CD4-positive, CD25-positive, alpha-beta regulatory T cell (primary cell): Measurements from ENCODE around the gene FYN. TPM values are rescaled to one million over a fixed set of nuclear protein-coding genes. Genes with fewer than 3 reads are reported as not detected.
"Not testable (repeated sequence)": the region's sequence is repeated elsewhere in the genome, so short reads cannot be mapped to it uniquely, and the experiment has no call there.

Experiments used
- ATAC-seq, 2 donors: fragments of 150-1000 bp; cut with Tn5 transposase; one replicate each; pipeline ENCODE4 v1.10.0; 2021; ENCODE audit warnings: low read depth in 2 of 2, moderate number of reproducible peaks in 2 of 2, moderate library complexity in 1 of 2
- DNase-seq, 3 donors: peaks; one replicate each; pipeline versions ENCODE4 v3.0.0 to v3.0.0-alpha.2; 2012 to 2022; ENCODE audit warnings: mixed read lengths in 1 of 3
- H3K27ac ChIP-seq: one replicate; pipeline ENCODE4 v1.7.0; 2013; ENCODE audit warnings: mild to moderate bottlenecking, low read length; ENCODE audit not compliant: insufficient read depth, poor library complexity, severe bottlenecking
- H3K27me3 ChIP-seq: one replicate; pipeline ENCODE4 v1.7.0; 2013; ENCODE audit warnings: low read length; ENCODE audit not compliant: control insufficient read depth, insufficient read depth
- H3K36me3 ChIP-seq: one replicate; pipeline ENCODE4 v1.7.0; 2013; ENCODE audit warnings: mild to moderate bottlenecking, low read length, moderate library complexity; ENCODE audit not compliant: control insufficient read depth, insufficient read depth
- H3K4me1 ChIP-seq: 2 replicates; pipeline ENCODE4 v1.7.0; 2013; ENCODE audit warnings: mild to moderate bottlenecking, low read length; ENCODE audit not compliant: insufficient read depth, control insufficient read depth, poor library complexity, severe bottlenecking
- H3K4me3 ChIP-seq: one replicate; pipeline ENCODE4 v1.7.0; 2013; ENCODE audit warnings: low read depth, mild to moderate bottlenecking, low read length, moderate library complexity
- H3K9me3 ChIP-seq, 2 experiments: 1 replicate in 1 of 2; 2 replicates in 1 of 2; pipeline ENCODE4 v1.7.0; 2013; ENCODE audit warnings: low read length in 2 of 2, mild to moderate bottlenecking in 1 of 2, moderate library complexity in 1 of 2; ENCODE audit not compliant: control insufficient read depth in 2 of 2
- H3K27ac Mint-ChIP-seq, 3 donors: one replicate each; pipeline ENCODE4 v1.8.0; 2020 to 2022; ENCODE audit warnings: mild to moderate bottlenecking in 3 of 3, mixed read lengths in 3 of 3, moderate library complexity in 2 of 3
- H3K27me3 Mint-ChIP-seq: one replicate; pipeline ENCODE4 v1.8.0; 2022; ENCODE audit warnings: mild to moderate bottlenecking, mixed read lengths
- H3K36me3 Mint-ChIP-seq: one replicate; pipeline ENCODE4 v1.8.0; 2020; ENCODE audit warnings: mixed read lengths
- H3K4me1 Mint-ChIP-seq, 4 donors: one replicate each; pipeline ENCODE4 v1.8.0; 2020 to 2022; ENCODE audit warnings: mixed read lengths in 4 of 4, mild to moderate bottlenecking in 1 of 4
- H3K4me3 Mint-ChIP-seq, 4 donors: one replicate each; pipeline ENCODE4 v1.8.0; 2020 to 2022; ENCODE audit warnings: mild to moderate bottlenecking in 4 of 4, mixed read lengths in 4 of 4, moderate library complexity in 3 of 4
- H3K9me3 Mint-ChIP-seq, 7 donors: one replicate each; pipeline ENCODE4 v1.8.0; 2020 to 2022; ENCODE audit warnings: mixed read lengths in 7 of 7, mild to moderate bottlenecking in 3 of 7, moderate library complexity in 2 of 7
- polyA plus RNA-seq, 4 donors: library from polyadenylated mRNA; unstranded; fragments of 300-500 nt; fragmentation: Illumina TruSeq; gene quantifications; one replicate each; pipeline ENCODE4 v1.2.3, GENCODE V29; 2021
- total RNA-seq: library from RNA; stranded (reverse); gene quantifications from one replicate; pipeline ENCODE4 v1.2.3, GENCODE V29; 2022

FYN gene
- total and polyA plus RNA-seq, 5 donors from 2014 or later, result 267 to 592 (median 295) TPM

- Mint-ChIP-seq H3K9me3 (no peaks in the 10 kb centered on the region), H3K4me1 (peaks cover 55 to 65% (median 59%) of the 10 kb centered on the region in 4 donors), H3K4me3 (peak overlapping the region in 1 of 4 donors; percentile 60), H3K27ac (peak overlapping the region; percentile 68 to 78 (median 78)), H3K36me3 (peaks cover 9% of the 10 kb centered on the region), H3K27me3 (no peaks in the 10 kb centered on the region)
- H3K4me1 ChIP-seq, result peaks cover 65% of the 10 kb centered on the region
- H3K27me3 ChIP-seq, result no peaks in the 10 kb centered on the region
- peaks cover 8% of the 10 kb centered on the region for H3K36me3 ChIP-seq
- no peaks in the 10 kb centered on the region for H3K9me3 ChIP-seq
- no peak for ATAC-seq
- no peak overlapping the region for H3K27ac ChIP-seq
- no peak overlapping the region for H3K4me3 ChIP-seq
- DNase-seq, result no peak
Measured at GRCh38 chr6:111791415-111791814, 81.8 kb downstream of the FYN start.

GRCh38 chr6:111789598-111789997, 83.7 kb downstream of the FYN start:
- DNase-seq, result no peak
- H3K9me3 ChIP-seq, result no peaks in the 10 kb centered on the region
- peaks cover 39 to 60% (median 49%) of the 10 kb centered on the region in 4 donors for H3K4me1 Mint-ChIP-seq
- no peak overlapping the region for H3K4me3 Mint-ChIP-seq
- peak overlapping the region; percentile 18 for H3K4me3 ChIP-seq
- no peaks in the 10 kb centered on the region for H3K9me3 Mint-ChIP-seq
- H3K27me3 Mint-ChIP-seq, result no peaks in the 10 kb centered on the region
- H3K27me3 ChIP-seq, result no peaks in the 10 kb centered on the region
- H3K27ac ChIP-seq, result no peak overlapping the region
- H3K4me1 ChIP-seq, result peaks cover 55% of the 10 kb centered on the region
- no peak for ATAC-seq
- peaks cover 8% of the 10 kb centered on the region for H3K36me3 ChIP-seq
- H3K27ac Mint-ChIP-seq, result no peak overlapping the region
- H3K36me3 Mint-ChIP-seq, result peaks cover 16% of the 10 kb centered on the region

- H3K27me3 Mint-ChIP-seq, result no peaks in the 10 kb centered on the region
- H3K4me3 ChIP-seq, result no peak overlapping the region
- H3K9me3 ChIP-seq, result no peaks in the 10 kb centered on the region
- no peak for ATAC-seq
- peaks cover 50% of the 10 kb centered on the region for H3K4me1 ChIP-seq
- no peak overlapping the region for H3K27ac ChIP-seq
- H3K4me1 Mint-ChIP-seq, result peaks cover 32 to 60% (median 47%) of the 10 kb centered on the region in 4 donors
- DNase-seq, result no peak
- H3K27ac Mint-ChIP-seq, result no peak overlapping the region
- peaks cover 8% of the 10 kb centered on the region for H3K36me3 ChIP-seq
- H3K27me3 ChIP-seq, result no peaks in the 10 kb centered on the region
- peaks cover 24% of the 10 kb centered on the region for H3K36me3 Mint-ChIP-seq
- no peak overlapping the region for H3K4me3 Mint-ChIP-seq
- H3K9me3 Mint-ChIP-seq, result no peaks in the 10 kb centered on the region
Measured at GRCh38 chr6:111788379-111789276, 84.6 kb downstream of the FYN start.

- H3K9me3 ChIP-seq, H3K4me3 ChIP-seq, DNase-seq, H3K27me3 Mint-ChIP-seq, H3K9me3 Mint-ChIP-seq, H3K4me3 Mint-ChIP-seq, ATAC-seq, H3K27ac ChIP-seq, H3K27me3 ChIP-seq: not testable (repeated sequence)
- Mint-ChIP-seq H3K36me3 (peaks cover 29% of the 10 kb centered on the region), H3K27ac (peak overlapping the region in 1 of 3 donors; percentile 76), H3K4me1 (peaks cover 27 to 61% (median 46%) of the 10 kb centered on the region in 4 donors)
- H3K4me1 ChIP-seq, result peaks cover 54% of the 10 kb centered on the region
- H3K36me3 ChIP-seq, result peaks cover 14% of the 10 kb centered on the region
Measured at GRCh38 chr6:111786151-111786550, 87.1 kb downstream of the FYN start.

- Histone ChIP-seq H3K4me1 (peaks cover 53% of the 10 kb centered on the region), H3K36me3 (peaks cover 11% of the 10 kb centered on the region), H3K4me3 (no peak overlapping the region), H3K27ac (peak overlapping the region; percentile 53), H3K9me3 (no peaks in the 10 kb centered on the region), H3K27me3 (no peaks in the 10 kb centered on the region)
- ATAC-seq (no peak), DNase-seq (no peak)
- Mint-ChIP-seq H3K4me1 (peaks cover 29 to 69% (median 52%) of the 10 kb centered on the region in 4 donors), H3K27me3 (no peaks in the 10 kb centered on the region), H3K9me3 (no peaks in the 10 kb centered on the region), H3K4me3 (peak overlapping the region in 1 of 4 donors; percentile 9), H3K36me3 (peaks cover 33% of the 10 kb centered on the region), H3K27ac (peak overlapping the region; percentile 58 to 84 (median 84))
Measured at GRCh38 chr6:111784433-111784832, 88.8 kb downstream of the FYN start.

- Histone ChIP-seq H3K4me1 (peaks cover 60% of the 10 kb centered on the region), H3K27me3 (no peaks in the 10 kb centered on the region), H3K4me3 (no peak overlapping the region), H3K9me3 (no peaks in the 10 kb centered on the region), H3K27ac (peak overlapping the region; percentile 70), H3K36me3 (peaks cover 11% of the 10 kb centered on the region)
- DNase-seq (no peak), ATAC-seq (no peak)
- no peaks in the 10 kb centered on the region for H3K9me3 Mint-ChIP-seq
- H3K4me1 Mint-ChIP-seq, result peaks cover 31 to 83% (median 61%) of the 10 kb centered on the region in 4 donors
- H3K4me3 Mint-ChIP-seq, result peak overlapping the region in 1 of 4 donors; percentile 16
- peaks cover 35% of the 10 kb centered on the region for H3K36me3 Mint-ChIP-seq
- peak overlapping the region; percentile 75 to 89 (median 84) for H3K27ac Mint-ChIP-seq
- H3K27me3 Mint-ChIP-seq, result no peaks in the 10 kb centered on the region
Measured at GRCh38 chr6:111782887-111783466, 90.3 kb downstream of the FYN start.

GRCh38 chr6:111782192-111782809, 91.0 kb downstream of the FYN start:
- H3K9me3 Mint-ChIP-seq, result no peaks in the 10 kb centered on the region
- ATAC-seq (no peak), DNase-seq (no peak)
- H3K27me3 ChIP-seq, result no peaks in the 10 kb centered on the region
- peaks cover 9% of the 10 kb centered on the region for H3K36me3 ChIP-seq
- H3K27me3 Mint-ChIP-seq, result no peaks in the 10 kb centered on the region
- H3K4me1 ChIP-seq, result peaks cover 67% of the 10 kb centered on the region
- H3K27ac ChIP-seq, result peak overlapping the region; percentile 70
- H3K27ac Mint-ChIP-seq, result peak overlapping the region; percentile 75 to 89 (median 84)
- peaks cover 38 to 90% (median 67%) of the 10 kb centered on the region in 4 donors for H3K4me1 Mint-ChIP-seq
- H3K36me3 Mint-ChIP-seq, result peaks cover 37% of the 10 kb centered on the region
- H3K4me3 Mint-ChIP-seq, result peak overlapping the region in 2 of 4 donors; percentile 16 to 47
- H3K4me3 ChIP-seq, result peak overlapping the region; percentile 4
- no peaks in the 10 kb centered on the region for H3K9me3 ChIP-seq
